Esophagus squamous epithelium (tissue), 4 donors: ENCODE data around the gene HDAC10.

Experiments
- POLR2A ChIP-seq, 4 donors: fragments of 450-650 bp; IDR thresholded peaks; one replicate each; pipeline ENCODE4 v1.6.1; 2017; ENCODE audit warnings: antibody characterized with exemption in 4 of 4, mild to moderate bottlenecking in 4 of 4, moderate library complexity in 3 of 4
- TF ChIP-seq, protein P1 (sequence below), 6 experiments: fragments of 450-650 bp in 4 of 6; fragments of 200-600 bp in 2 of 6; sonication (generic) in 2 of 6; IDR thresholded peaks; one replicate each; pipeline ENCODE4 v1.5.1; 2016 to 2019; ENCODE audit warnings: antibody characterized with exemption in 6 of 6, mild to moderate bottlenecking in 4 of 6, moderate library complexity in 4 of 6

DNA sequence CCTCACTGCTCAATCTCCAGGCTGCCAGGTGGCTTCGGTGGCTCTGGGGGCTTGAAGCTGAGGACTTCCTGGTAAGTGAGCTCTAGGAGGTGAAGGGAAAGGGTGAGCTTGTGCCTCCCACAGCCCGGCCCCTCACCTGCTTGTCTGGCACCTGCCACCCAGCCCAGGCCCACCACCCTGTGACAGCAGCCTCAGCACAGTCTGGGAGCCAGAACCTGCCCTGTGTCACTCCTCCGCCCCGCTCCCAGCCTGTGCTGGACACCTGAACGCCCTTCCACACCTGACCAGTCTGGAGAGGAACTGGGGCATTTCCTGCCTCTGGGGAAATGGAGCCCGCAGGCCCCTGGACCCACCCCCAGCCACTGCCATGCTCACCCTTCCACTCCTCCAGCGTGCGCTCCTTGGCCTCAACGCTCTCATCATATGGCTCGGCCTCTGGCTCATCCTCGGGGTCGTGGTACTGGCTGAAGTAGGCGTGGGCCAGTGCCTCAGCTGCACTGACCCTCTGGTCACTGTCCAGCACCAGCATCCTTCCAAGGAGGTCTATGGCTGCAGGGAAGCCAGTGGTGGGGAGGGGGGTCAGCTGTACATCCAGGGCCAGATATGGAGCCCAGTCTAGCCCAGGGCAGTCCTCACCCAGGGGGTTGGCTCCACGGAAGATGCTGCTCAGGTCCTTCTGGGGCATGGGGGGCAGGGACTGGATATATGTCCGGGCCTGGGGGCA is 14.0 kb upstream of the HDAC10 start:
- TF ChIP-seq, protein P1, sequence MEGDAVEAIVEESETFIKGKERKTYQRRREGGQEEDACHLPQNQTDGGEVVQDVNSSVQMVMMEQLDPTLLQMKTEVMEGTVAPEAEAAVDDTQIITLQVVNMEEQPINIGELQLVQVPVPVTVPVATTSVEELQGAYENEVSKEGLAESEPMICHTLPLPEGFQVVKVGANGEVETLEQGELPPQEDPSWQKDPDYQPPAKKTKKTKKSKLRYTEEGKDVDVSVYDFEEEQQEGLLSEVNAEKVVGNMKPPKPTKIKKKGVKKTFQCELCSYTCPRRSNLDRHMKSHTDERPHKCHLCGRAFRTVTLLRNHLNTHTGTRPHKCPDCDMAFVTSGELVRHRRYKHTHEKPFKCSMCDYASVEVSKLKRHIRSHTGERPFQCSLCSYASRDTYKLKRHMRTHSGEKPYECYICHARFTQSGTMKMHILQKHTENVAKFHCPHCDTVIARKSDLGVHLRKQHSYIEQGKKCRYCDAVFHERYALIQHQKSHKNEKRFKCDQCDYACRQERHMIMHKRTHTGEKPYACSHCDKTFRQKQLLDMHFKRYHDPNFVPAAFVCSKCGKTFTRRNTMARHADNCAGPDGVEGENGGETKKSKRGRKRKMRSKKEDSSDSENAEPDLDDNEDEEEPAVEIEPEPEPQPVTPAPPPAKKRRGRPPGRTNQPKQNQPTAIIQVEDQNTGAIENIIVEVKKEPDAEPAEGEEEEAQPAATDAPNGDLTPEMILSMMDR (IDR thresholded peaks at IDR 0.05), result no peak
- TF ChIP-seq POLR2A (IDR thresholded peaks at IDR 0.05), result no peak
